Measurements from ENCODE around the gene CELF2.

CELF2 gene

GRCh38 chr10:11255156-11255555 is 237.5 kb downstream of the CELF2 start:
- no peak for DNase-seq

GRCh38 chr10:11255796-11256444 is 238.2 kb downstream of the CELF2 start:
- DNase-seq = no peak

- DNase-seq = no peak
Observed at GRCh38 chr10:11256896-11257295, 239.2 kb downstream of the CELF2 start.

- DNase-seq = no peak
Observed at GRCh38 chr10:11257440-11258090, 239.9 kb downstream of the CELF2 start.

- no peak for DNase-seq
Observed at GRCh38 chr10:11260170-11260569, 242.5 kb downstream of the CELF2 start.

- no peak for DNase-seq
Observed at GRCh38 chr10:11261143-11261542, 243.5 kb downstream of the CELF2 start.

GRCh38 chr10:11261687-11262493 is 244.2 kb downstream of the CELF2 start:
- DNase-seq = no peak

GRCh38 chr10:11262494-11263345 is 245.0 kb downstream of the CELF2 start:
- no peak for DNase-seq

GRCh38 chr10:11263767-11264166 is 246.1 kb downstream of the CELF2 start:
- DNase-seq = no peak

- DNase-seq = no peak
Observed at GRCh38 chr10:11264296-11265048, 246.8 kb downstream of the CELF2 start.

- DNase-seq = no peak
Observed at GRCh38 chr10:11265484-11265883, 247.8 kb downstream of the CELF2 start.

GRCh38 chr10:11266426-11266825 is 248.8 kb downstream of the CELF2 start:
- no peak for DNase-seq

- peak; percentile 59 for DNase-seq
Observed at GRCh38 chr10:11270135-11270857, 252.6 kb downstream of the CELF2 start.

GRCh38 chr10:11270858-11271179 is 253.1 kb downstream of the CELF2 start:
- DNase-seq = no peak

- no peak for DNase-seq
Observed at GRCh38 chr10:11272915-11273389, 255.3 kb downstream of the CELF2 start.

- no peak for DNase-seq
Observed at GRCh38 chr10:11274452-11274851, 256.8 kb downstream of the CELF2 start.

GRCh38 chr10:11275651-11276050 is 258.0 kb downstream of the CELF2 start:
- no peak for DNase-seq

- DNase-seq = no peak
Observed at GRCh38 chr10:11276449-11276990, 258.8 kb downstream of the CELF2 start.

- DNase-seq = no peak
Observed at GRCh38 chr10:11279314-11279713, 261.6 kb downstream of the CELF2 start.

- DNase-seq = no peak
Observed at GRCh38 chr10:11280187-11280932, 262.7 kb downstream of the CELF2 start.
